Uterus (tissue), 4 donors: ENCODE data around the gene GATA2. TPM values are rescaled to one million over a fixed set of nuclear protein-coding genes. Genes with fewer than 3 reads are reported as not detected.
A peak's percentile ranks its signal among the peaks of the same experiment; 100 is the strongest.

Source experiments
- DNase-seq, 2 donors: peaks; one replicate each; pipeline ENCODE4 v3.0.0-alpha.2; 2019 to 2020
- H3K27ac ChIP-seq, 2 donors: fragments of 200-600 bp; sonication (generic); 1 replicate in 1 of 2; 2 replicates in 1 of 2; pipeline ENCODE4 v1.5.1; 2016 to 2018
- H3K27me3 ChIP-seq, 2 donors: fragments of 200-600 bp; sonication (generic); one replicate each; pipeline ENCODE4 v1.5.1; 2018 to 2019; ENCODE audit warnings: control low read depth in 1 of 2
- H3K36me3 ChIP-seq, 2 donors: fragments of 200-600 bp; sonication (generic); one replicate each; pipeline ENCODE4 v1.5.1; 2019; ENCODE audit warnings: control low read depth in 1 of 2
- H3K4me1 ChIP-seq, 2 donors: fragments of 200-600 bp; sonication (generic); one replicate each; pipeline ENCODE4 v1.5.1; 2018 to 2019; ENCODE audit warnings: control low read depth in 1 of 2
- H3K4me3 ChIP-seq, 2 donors: fragments of 200-600 bp; sonication (generic); 1 replicate in 1 of 2; 2 replicates in 1 of 2; pipeline ENCODE4 v1.5.1; 2018 to 2019; ENCODE audit warnings: mild to moderate bottlenecking in 1 of 2
- H3K9me3 ChIP-seq, 2 donors: fragments of 200-600 bp; sonication (generic); one replicate each; pipeline ENCODE4 v1.5.1; 2019; ENCODE audit warnings: control low read depth in 1 of 2
- CTCF ChIP-seq, 4 experiments: fragments of 200-600 bp in 2 of 4; fragments of 450-650 bp in 2 of 4; sonication (generic) in 2 of 4; IDR thresholded peaks; one replicate each; pipeline ENCODE4 v1.5.1; 2016 to 2019; ENCODE audit warnings: antibody characterized with exemption in 4 of 4, mild to moderate bottlenecking in 2 of 4, moderate library complexity in 1 of 4
- POLR2A ChIP-seq, 2 donors: fragments of 450-650 bp; IDR thresholded peaks; one replicate each; pipeline ENCODE4 v1.6.1; 2016; ENCODE audit warnings: antibody characterized with exemption in 2 of 2, mild to moderate bottlenecking in 1 of 2, moderate library complexity in 1 of 2
- intact Hi-C: fragments of 100-400 bp; cut with DNase I; formaldehyde crosslinking; loops from one replicate; pipeline ENCODE4 v1.15.1; 2023; ENCODE audit warnings: low total_unique reads
- total RNA-seq, 4 donors: library from RNA; depleted of rRNA in 3 of 4; stranded (reverse); fragments of >200 nt in 3 of 4; gene quantifications; one replicate each; pipeline versions ENCODE4 v1.1.0 to v1.2.4, GENCODE V29; 2014 to 2023
- donor health status: DM: yes; HTN: yes; CAD: no.

The GATA2 gene
- total RNA-seq, 4 donors from 2014 or later: 30.9 to 171 (median 52.5) TPM

- H3K27me3 ChIP-seq: no peaks in the 10 kb centered on the region
- peak in 1 of 2 donors; percentile 38 for DNase-seq
- TF ChIP-seq CTCF (IDR thresholded peaks at IDR 0.05) (no peak), POLR2A (IDR thresholded peaks at IDR 0.05) (no peak)
- no peak overlapping the region for H3K4me3 ChIP-seq
- H3K4me1 ChIP-seq: peaks cover 0 to 26% of the 10 kb centered on the region in 2 donors
- H3K36me3 ChIP-seq: no peaks in the 10 kb centered on the region
- peak overlapping the region; percentile 99 to 100 for H3K27ac ChIP-seq
- intact Hi-C loops: no loop called here
- H3K9me3 ChIP-seq: no peaks in the 10 kb centered on the region
Observed at GRCh38 chr3:128480717-128481437, 12.1 kb downstream of the GATA2 start.

- DNase-seq: peak in 1 of 2 donors; percentile 36
- H3K27ac ChIP-seq: peak overlapping the region; percentile 99 to 100
- no peaks in the 10 kb centered on the region for H3K36me3 ChIP-seq
- TF ChIP-seq POLR2A (IDR thresholded peaks at IDR 0.05) (no peak), CTCF (IDR thresholded peaks at IDR 0.05) (no peak)
- no peak overlapping the region for H3K4me3 ChIP-seq
- intact Hi-C loops: no loop called here
- no peaks in the 10 kb centered on the region for H3K9me3 ChIP-seq
- H3K27me3 ChIP-seq: no peaks in the 10 kb centered on the region
- peaks cover 0 to 22% of the 10 kb centered on the region in 2 donors for H3K4me1 ChIP-seq
Observed at GRCh38 chr3:128480278-128480677, 12.7 kb downstream of the GATA2 start.

GRCh38 chr3:128479558-128480086 lies 13.4 kb downstream of the GATA2 start:
- intact Hi-C loops: no loop called here
- Histone ChIP-seq H3K4me3 (no peak overlapping the region), H3K27ac (peak overlapping the region; percentile 99 to 100), H3K27me3 (no peaks in the 10 kb centered on the region), H3K9me3 (no peaks in the 10 kb centered on the region), H3K4me1 (peaks cover 0 to 19% of the 10 kb centered on the region in 2 donors), H3K36me3 (no peaks in the 10 kb centered on the region)
- TF ChIP-seq CTCF (IDR thresholded peaks at IDR 0.05) (no peak), POLR2A (IDR thresholded peaks at IDR 0.05) (no peak)
- DNase-seq: no peak

GRCh38 chr3:128478576-128479506 lies 14.2 kb downstream of the GATA2 start:
- H3K27me3 ChIP-seq: no peaks in the 10 kb centered on the region
- DNase-seq: no peak
- no peak overlapping the region for H3K27ac ChIP-seq
- intact Hi-C loops: no loop called here
- TF ChIP-seq POLR2A (IDR thresholded peaks at IDR 0.05) (no peak), CTCF (IDR thresholded peaks at IDR 0.05) (no peak)
- no peaks in the 10 kb centered on the region for H3K9me3 ChIP-seq
- no peaks in the 10 kb centered on the region for H3K36me3 ChIP-seq
- H3K4me3 ChIP-seq: no peak overlapping the region
- H3K4me1 ChIP-seq: peaks cover 0 to 19% of the 10 kb centered on the region in 2 donors
